Rectal smooth muscle tissue (tissue), 1 donor: ENCODE results near the gene COL23A1.

Experiments used
- H3K27ac ChIP-seq: one replicate; pipeline ENCODE4 v1.7.0; 2013; ENCODE audit warnings: low read depth, low read length, inconsistent platforms
- H3K27me3 ChIP-seq: one replicate; pipeline ENCODE4 v1.7.0; 2013; ENCODE audit warnings: low read length; ENCODE audit not compliant: control insufficient read depth, insufficient read depth
- H3K36me3 ChIP-seq: one replicate; pipeline ENCODE4 v1.7.0; 2013; ENCODE audit warnings: low read length; ENCODE audit not compliant: control insufficient read depth, insufficient read depth
- H3K4me1 ChIP-seq: one replicate; pipeline ENCODE4 v1.7.0; 2013; ENCODE audit warnings: low read length; ENCODE audit not compliant: control insufficient read depth, insufficient read depth
- H3K4me3 ChIP-seq: one replicate; pipeline ENCODE4 v1.7.0; 2013; ENCODE audit warnings: low read length
- H3K9ac ChIP-seq: one replicate; pipeline ENCODE4 v1.7.0; 2013; ENCODE audit warnings: low read length

The COL23A1 gene

DNA sequence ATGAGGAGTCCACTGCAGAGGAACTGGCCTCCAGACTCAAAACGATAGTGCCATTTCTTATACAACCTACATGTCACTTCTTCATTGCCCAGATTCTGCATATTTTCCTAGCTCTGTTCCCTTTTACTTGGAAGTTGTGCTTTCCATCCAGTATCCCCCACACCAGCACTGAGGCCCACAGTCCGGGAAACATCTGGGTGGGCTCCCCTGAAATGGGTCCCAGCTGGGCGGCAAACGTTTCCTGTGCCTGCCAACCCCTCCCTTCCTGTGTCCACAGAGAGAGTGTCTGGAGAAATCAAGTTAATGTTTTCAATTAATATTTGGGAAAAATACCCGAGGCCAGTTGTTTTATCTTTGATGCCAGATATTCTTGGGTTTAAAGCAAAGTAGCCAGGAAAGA is 111.8 kb downstream of the COL23A1 start:
- Histone ChIP-seq H3K36me3 (no peaks in the 10 kb centered on the region), H3K9ac (no peak overlapping the region), H3K4me3 (no peak overlapping the region), H3K4me1 (no peaks in the 10 kb centered on the region), H3K27ac (no peak overlapping the region), H3K27me3 (peaks cover 2% of the 10 kb centered on the region)

DNA sequence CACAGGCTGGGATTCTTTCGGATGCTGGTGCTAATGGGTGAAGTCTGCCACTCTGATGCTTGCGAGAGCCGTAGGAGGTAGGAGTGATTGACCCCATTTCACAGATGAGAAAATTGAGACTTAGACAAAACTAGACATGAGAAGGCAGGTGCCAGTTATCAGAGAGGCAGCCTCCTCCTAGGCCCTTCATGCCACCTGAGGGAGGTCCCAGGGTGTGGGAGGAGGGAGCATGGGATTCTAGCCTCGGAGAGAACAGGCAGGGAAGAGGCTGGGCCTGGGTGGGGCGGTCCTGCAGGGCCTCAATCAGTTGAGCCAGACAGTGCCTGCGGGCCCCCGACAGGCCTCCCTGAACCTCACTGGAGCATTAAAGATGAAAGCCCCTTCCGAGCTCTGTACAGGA is 112.4 kb downstream of the COL23A1 start:
- Histone ChIP-seq H3K27me3 (peaks cover 2% of the 10 kb centered on the region), H3K9ac (no peak overlapping the region), H3K27ac (no peak overlapping the region)

DNA sequence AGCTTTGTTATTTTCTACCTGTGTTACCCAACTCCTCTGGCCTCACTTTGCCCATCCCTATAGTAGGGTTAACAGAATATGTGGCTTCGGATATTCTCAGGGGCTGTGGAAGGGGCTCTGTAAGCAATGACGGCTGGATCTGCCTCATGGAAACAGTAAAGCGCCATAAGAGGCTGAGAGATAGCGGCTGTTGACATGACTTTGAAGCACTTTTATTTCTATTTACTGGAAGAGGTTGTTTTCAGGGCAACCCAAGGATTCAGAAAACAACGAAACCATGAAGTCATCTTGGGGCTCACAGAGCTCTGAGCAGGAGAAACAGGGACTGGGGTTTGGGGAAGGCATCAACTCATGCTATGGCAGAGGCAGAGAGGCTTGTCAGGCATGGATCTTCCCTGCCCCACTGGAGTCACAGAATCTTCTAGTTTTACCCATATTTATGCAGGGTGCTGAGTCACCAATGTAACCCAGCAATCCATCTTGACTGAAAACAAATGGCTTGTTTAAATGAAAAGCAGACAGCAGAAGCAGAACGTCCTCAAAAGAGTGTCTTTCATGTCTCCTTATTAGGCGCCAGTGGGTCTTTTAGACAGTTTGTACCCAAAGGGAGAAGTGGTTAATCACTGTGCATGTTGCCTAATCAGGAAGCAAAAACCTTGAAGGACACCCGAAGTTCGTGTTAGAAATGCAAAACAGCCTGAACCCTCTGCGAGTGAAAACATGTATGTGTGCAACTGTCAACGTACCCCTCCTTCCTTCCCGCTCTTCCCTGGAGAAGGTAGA is 113.0 kb downstream of the COL23A1 start:
- Histone ChIP-seq H3K4me1 (no peaks in the 10 kb centered on the region), H3K27ac (no peak overlapping the region), H3K4me3 (no peak overlapping the region), H3K36me3 (no peaks in the 10 kb centered on the region), H3K9ac (no peak overlapping the region), H3K27me3 (peaks cover 2% of the 10 kb centered on the region)

More for the DNA sequence above, 112.4 kb downstream of the COL23A1 start:
- no peaks in the 10 kb centered on the region for H3K4me1 ChIP-seq
- no peak overlapping the region for H3K4me3 ChIP-seq
- H3K36me3 ChIP-seq: no peaks in the 10 kb centered on the region

DNA sequence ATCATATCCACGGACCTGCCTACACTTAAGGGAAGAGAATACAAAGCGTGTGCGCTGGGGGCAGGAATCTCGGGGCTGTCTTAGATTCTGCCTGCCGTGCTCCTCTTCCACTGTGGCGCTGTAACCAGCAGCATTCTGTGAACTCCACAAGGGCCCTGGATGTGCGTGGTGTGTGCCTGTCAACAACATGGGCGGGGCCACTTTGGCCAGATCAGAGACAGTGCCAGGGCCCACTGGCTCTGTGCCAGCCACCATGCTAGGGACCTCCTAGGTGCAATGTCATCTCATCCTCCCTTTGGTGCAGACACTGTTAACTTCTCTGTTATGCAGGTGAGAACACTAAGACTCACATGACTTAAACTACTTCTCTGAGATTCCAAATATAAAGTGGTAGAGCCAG is 113.7 kb downstream of the COL23A1 start:
- no peaks in the 10 kb centered on the region for H3K36me3 ChIP-seq
- H3K4me3 ChIP-seq: no peak overlapping the region
- H3K27me3 ChIP-seq: peaks cover 2% of the 10 kb centered on the region
- H3K4me1 ChIP-seq: no peaks in the 10 kb centered on the region
- H3K9ac ChIP-seq: no peak overlapping the region
- no peak overlapping the region for H3K27ac ChIP-seq

- H3K4me3 ChIP-seq: no peak overlapping the region
- no peaks in the 10 kb centered on the region for H3K4me1 ChIP-seq
- no peak overlapping the region for H3K9ac ChIP-seq
- H3K27ac ChIP-seq: no peak overlapping the region
- peaks cover 2% of the 10 kb centered on the region for H3K27me3 ChIP-seq
- H3K36me3 ChIP-seq: no peaks in the 10 kb centered on the region
These were observed 114.8 kb downstream of the COL23A1 start for GRCh38 chr5:178475422-178475821.

DNA sequence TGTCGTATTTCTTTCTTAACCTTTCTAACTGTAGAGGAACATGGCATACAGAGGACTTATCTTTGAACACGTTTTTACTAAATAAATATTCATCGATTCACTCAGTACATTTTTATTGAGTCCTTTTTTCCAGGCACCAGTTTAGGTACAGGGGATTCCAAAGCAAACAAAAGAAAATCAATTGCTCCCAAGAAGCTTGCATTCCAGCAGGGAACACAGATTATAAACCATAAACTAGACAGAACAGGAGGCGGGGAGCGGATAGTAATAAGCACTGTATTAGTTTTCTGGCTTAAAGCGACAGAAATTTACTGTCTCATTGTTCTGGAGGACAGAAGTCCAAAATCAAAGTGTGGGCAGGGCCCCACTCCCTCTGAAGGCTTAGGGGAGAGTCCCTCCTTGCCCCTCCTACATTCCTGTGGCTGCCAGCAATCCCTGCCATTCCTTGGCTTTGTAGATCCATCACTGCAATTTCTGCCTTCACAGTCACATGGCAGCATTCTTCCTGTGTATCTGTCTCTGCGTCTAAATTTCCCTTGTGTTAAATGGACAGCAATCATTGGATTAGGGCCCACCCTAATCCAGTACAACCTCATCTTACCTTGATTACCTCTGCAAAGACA is 115.5 kb downstream of the COL23A1 start:
- H3K27me3 ChIP-seq: peaks cover 2% of the 10 kb centered on the region
- no peaks in the 10 kb centered on the region for H3K4me1 ChIP-seq
- H3K4me3 ChIP-seq: no peak overlapping the region
- no peaks in the 10 kb centered on the region for H3K36me3 ChIP-seq
- no peak overlapping the region for H3K27ac ChIP-seq
- H3K9ac ChIP-seq: no peak overlapping the region

GRCh38 chr5:178473854-178474253 is 116.3 kb downstream of the COL23A1 start:
- Histone ChIP-seq H3K4me3 (no peak overlapping the region), H3K4me1 (no peaks in the 10 kb centered on the region)

GRCh38 chr5:178472138-178472537 is 118.1 kb downstream of the COL23A1 start:
- no peaks in the 10 kb centered on the region for H3K4me1 ChIP-seq

More at GRCh38 chr5:178473854-178474253, 116.3 kb downstream of the COL23A1 start:
- no peak overlapping the region for H3K27ac ChIP-seq
- H3K9ac ChIP-seq: no peak overlapping the region
- H3K36me3 ChIP-seq: no peaks in the 10 kb centered on the region
- peaks cover 2% of the 10 kb centered on the region for H3K27me3 ChIP-seq

DNA sequence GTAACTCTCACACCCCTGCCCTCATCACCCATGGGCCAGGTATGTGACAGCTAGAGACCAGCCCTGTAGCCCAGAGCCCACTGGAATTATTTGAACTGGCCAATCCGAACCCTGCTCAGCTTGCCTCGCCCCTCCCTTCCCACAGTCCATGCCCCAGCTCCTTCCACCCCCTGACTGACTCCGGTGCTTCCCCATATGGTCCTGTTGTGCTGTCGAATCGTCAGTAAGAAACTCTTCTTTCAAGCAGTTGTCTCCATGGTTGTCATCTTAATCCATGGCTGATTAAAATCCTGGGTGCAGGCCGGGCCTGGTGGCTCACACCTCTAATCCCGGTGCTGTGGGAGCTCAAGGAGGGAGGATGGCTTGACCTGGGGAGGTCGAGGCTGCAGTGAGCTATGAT is 118.5 kb downstream of the COL23A1 start:
- Histone ChIP-seq H3K4me1 (no peaks in the 10 kb centered on the region), H3K27me3 (no peaks in the 10 kb centered on the region), H3K27ac (no peak overlapping the region), H3K9ac (no peak overlapping the region), H3K36me3 (no peaks in the 10 kb centered on the region), H3K4me3 (no peak overlapping the region)

More at GRCh38 chr5:178472138-178472537, 118.1 kb downstream of the COL23A1 start:
- H3K4me3 ChIP-seq: no peak overlapping the region
- H3K27me3 ChIP-seq: no peaks in the 10 kb centered on the region
- H3K27ac ChIP-seq: no peak overlapping the region
- no peaks in the 10 kb centered on the region for H3K36me3 ChIP-seq
- no peak overlapping the region for H3K9ac ChIP-seq

GRCh38 chr5:178470760-178471025 is 119.5 kb downstream of the COL23A1 start:
- Histone ChIP-seq H3K27me3 (no peaks in the 10 kb centered on the region), H3K9ac (no peak overlapping the region), H3K4me1 (no peaks in the 10 kb centered on the region), H3K27ac (no peak overlapping the region), H3K36me3 (no peaks in the 10 kb centered on the region), H3K4me3 (no peak overlapping the region)

- H3K27ac ChIP-seq: no peak overlapping the region
- H3K4me3 ChIP-seq: no peak overlapping the region
- H3K36me3 ChIP-seq: no peaks in the 10 kb centered on the region
- no peaks in the 10 kb centered on the region for H3K27me3 ChIP-seq
- no peak overlapping the region for H3K9ac ChIP-seq
- no peaks in the 10 kb centered on the region for H3K4me1 ChIP-seq
These were observed 120.0 kb downstream of the COL23A1 start for GRCh38 chr5:178469975-178470759.

- H3K27me3 ChIP-seq: no peaks in the 10 kb centered on the region
- no peak overlapping the region for H3K4me3 ChIP-seq
- H3K9ac ChIP-seq: no peak overlapping the region
- no peaks in the 10 kb centered on the region for H3K4me1 ChIP-seq
- H3K27ac ChIP-seq: no peak overlapping the region
- H3K36me3 ChIP-seq: no peaks in the 10 kb centered on the region
These were observed 120.9 kb downstream of the COL23A1 start for GRCh38 chr5:178469011-178469974.
